T47D (cell line): ENCODE measurements around the gene NBDY.
"Not testable (repeated sequence)": the region's sequence is repeated elsewhere in the genome, so short reads cannot be mapped to it uniquely, and the experiment has no call there.

ENCODE experiments used
- DNase-seq, 2 experiments: peaks; one replicate each; pipeline versions ENCODE4 v3.0.0 to v3.0.0-alpha.2; 2011 to 2012; ENCODE audit warnings: low read depth in 1 of 2, low spot score in 1 of 2
- JUND ChIP-seq: IDR thresholded peaks from 2 replicates; pipeline ENCODE4 v1.6.1; 2012; ENCODE audit warnings: low read depth
- in situ Hi-C: cut with HindIII; loops from 2 replicates; pipeline ENCODE4 v1.10.0; 2016; ENCODE audit warnings: low sequenced_read_pairs, low pct_unique_long_range_greater_than_20kb

Gene NBDY

DNA sequence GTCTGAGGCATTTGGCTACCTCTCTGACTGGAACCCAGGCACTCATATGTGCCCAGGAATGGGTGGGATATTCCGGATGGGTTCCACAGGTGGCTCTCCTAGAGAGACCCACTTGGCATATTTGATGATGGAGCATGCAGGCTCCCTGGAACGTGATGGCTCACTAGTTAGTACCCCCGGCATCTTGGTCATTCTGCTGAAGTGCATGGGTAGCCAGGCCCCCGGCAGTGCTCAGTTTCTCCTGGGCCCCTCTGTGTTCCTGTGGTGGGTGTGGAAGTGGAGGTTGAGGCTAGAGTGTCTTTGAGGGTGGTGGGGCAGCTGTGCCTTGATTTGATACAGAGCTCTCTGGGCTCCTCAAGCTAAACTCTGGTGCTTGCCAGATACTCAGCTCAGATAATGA is 29.4 kb downstream of the NBDY start:
- in situ Hi-C loops = no loop called here
- no peak for DNase-seq
- no peak for TF ChIP-seq JUND

DNA sequence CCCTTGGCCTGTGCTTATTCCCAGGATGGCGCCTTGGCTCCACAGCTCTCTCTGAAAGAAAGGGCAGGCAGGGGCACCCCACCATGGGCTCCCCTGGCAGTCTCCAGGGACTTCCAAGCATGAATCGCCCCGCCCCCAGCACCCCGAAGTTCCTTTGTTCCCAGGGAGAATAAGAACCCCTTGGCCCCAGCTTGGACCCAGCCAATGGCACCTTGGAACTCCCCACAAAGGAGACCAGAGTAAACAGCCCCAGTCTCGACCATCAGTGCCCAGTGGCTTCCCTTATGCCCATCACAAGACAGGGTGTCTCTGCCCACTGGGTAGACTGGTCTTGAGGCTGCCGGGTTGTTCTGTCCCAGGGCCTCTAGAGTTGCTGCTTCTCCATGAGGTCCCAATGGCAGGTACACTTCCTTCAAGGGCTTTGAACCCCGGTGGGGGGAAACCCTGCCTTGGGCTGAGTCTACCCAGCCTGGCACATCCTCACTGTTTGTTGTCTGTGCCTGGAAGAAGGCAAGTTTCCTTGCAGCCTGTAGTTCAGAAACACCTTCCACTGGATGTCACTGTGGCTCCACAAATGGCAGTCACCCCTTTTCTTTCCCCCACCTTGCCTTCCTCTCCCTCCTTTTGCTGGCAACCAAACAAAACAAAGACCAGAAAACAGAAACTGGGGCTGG is 30.8 kb downstream of the NBDY start:
- no peak for DNase-seq
- in situ Hi-C loops = no loop called here
- TF ChIP-seq JUND = no peak

GRCh38 chrX:56760410-56761124 is 31.5 kb downstream of the NBDY start:
- DNase-seq, in situ Hi-C loops: not testable (repeated sequence)

GRCh38 chrX:56761167-56761566 is 32.1 kb downstream of the NBDY start:
- no peak for DNase-seq
- TF ChIP-seq JUND = no peak
- in situ Hi-C loops = no loop called here

DNA sequence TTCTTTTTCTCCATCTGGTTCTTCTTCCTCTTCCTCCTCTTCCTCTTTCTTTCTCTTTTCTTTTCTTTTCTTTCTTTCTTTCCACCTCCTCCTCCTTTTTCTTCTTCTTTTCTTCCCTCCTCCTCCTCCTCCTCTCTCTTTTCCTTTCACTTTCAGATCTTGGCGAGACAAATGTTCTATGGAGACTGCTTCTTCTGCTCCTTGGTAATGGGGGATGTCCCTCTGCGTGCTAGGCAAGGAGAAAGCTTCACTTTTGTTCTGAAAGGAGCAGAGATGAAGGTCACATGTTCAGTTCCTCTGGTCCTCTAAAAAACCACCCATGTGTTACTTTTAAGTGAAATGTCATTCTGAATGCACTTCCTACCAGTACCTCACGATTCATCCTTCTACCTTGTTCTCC is 33.2 kb downstream of the NBDY start:
- DNase-seq = no peak
- TF ChIP-seq JUND = no peak
- in situ Hi-C loops = no loop called here

GRCh38 chrX:56762707-56763555 is 33.9 kb downstream of the NBDY start:
- no peak for DNase-seq
- in situ Hi-C loops = no loop called here
- TF ChIP-seq JUND = no peak

DNA sequence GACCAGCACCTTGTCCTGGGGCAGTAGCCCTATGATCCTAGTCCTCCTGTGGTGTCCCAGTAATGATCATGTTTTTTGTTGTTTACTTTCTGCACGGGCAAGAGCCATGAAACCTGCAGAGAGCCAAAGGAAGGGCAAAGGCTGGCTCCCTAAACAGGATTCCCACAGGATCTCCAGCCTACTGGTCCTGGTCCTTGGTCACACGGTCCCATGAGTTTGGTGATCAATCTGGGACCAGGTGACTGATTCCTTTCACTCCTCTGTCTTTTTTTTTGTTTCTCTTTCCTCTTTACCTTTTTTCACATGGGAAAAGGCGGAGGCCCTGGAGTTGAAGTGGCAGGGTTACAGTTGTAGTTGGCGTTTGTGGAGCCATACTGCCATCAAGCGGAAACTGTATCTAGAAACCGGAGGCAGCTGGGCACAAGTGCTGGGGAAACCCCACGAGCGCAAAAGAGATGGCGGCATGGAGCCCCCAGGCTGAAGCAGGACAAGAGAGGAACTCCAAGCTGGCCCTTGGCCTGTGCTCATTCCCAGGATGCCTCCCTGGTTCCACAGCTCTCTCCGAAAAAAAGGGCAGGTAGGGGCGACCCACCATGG is 34.6 kb downstream of the NBDY start:
- no peak for TF ChIP-seq JUND
- in situ Hi-C loops = no loop called here
- peak in 1 of 2 experiments; percentile 14 for DNase-seq

- in situ Hi-C loops = no loop called here
- no peak for TF ChIP-seq JUND
- DNase-seq = peak; percentile 70 to 85
Observed at GRCh38 chrX:56764153-56764974, 35.3 kb downstream of the NBDY start.

GRCh38 chrX:56764975-56765791 is 36.1 kb downstream of the NBDY start:
- in situ Hi-C loops = no loop called here

GRCh38 chrX:56765811-56766553 is 36.9 kb downstream of the NBDY start:
- no peak for TF ChIP-seq JUND
- in situ Hi-C loops = no loop called here
- no peak for DNase-seq

More at GRCh38 chrX:56764975-56765791, 36.1 kb downstream of the NBDY start:
- TF ChIP-seq JUND = no peak
- no peak for DNase-seq
